NT2/D1 (cell line): ENCODE measurements around the gene NACC2.

Experiments used
- DNase-seq: peaks from one replicate; pipeline ENCODE4 v3.0.0-alpha.2; 2011; ENCODE audit warnings: low read depth, low spot score
- H3K27me3 ChIP-seq: 2 replicates; pipeline ENCODE4 v1.6.0; 2011; ENCODE audit warnings: mild to moderate bottlenecking; ENCODE audit not compliant: insufficient read length, insufficient read depth
- H3K36me3 ChIP-seq: 2 replicates; pipeline ENCODE4 v1.6.1; 2011; ENCODE audit warnings: mild to moderate bottlenecking, low read length, mixed read lengths; ENCODE audit not compliant: insufficient read depth, insufficient read length
- H3K4me1 ChIP-seq: 2 replicates; pipeline ENCODE4 v1.5.1; 2011; ENCODE audit not compliant: insufficient read depth, insufficient read length
- H3K4me3 ChIP-seq: 2 replicates; pipeline ENCODE4 v1.5.1; 2011; ENCODE audit warnings: low read depth; ENCODE audit not compliant: insufficient read length
- H3K9ac ChIP-seq: 2 replicates; pipeline ENCODE4 v1.6.0; 2011; ENCODE audit warnings: low read depth; ENCODE audit not compliant: insufficient read length
- H3K9me3 ChIP-seq: 2 replicates; pipeline ENCODE4 v1.5.1; 2011; ENCODE audit warnings: mild to moderate bottlenecking, low read length; ENCODE audit not compliant: insufficient read depth
- SUZ12 ChIP-seq: IDR thresholded peaks from 2 replicates; pipeline ENCODE4 v1.6.1; 2011; ENCODE audit not compliant: insufficient read length, insufficient read depth; ENCODE audit errors: extremely low read depth
- YY1 ChIP-seq: IDR thresholded peaks from 2 replicates; pipeline ENCODE4 v1.6.1; 2011; ENCODE audit not compliant: insufficient read length, insufficient read depth
- ZNF274 ChIP-seq: IDR thresholded peaks from 2 replicates; pipeline ENCODE4 v1.6.1; 2011; ENCODE audit warnings: mild to moderate bottlenecking, low read depth, low read length

The NACC2 gene

DNA sequence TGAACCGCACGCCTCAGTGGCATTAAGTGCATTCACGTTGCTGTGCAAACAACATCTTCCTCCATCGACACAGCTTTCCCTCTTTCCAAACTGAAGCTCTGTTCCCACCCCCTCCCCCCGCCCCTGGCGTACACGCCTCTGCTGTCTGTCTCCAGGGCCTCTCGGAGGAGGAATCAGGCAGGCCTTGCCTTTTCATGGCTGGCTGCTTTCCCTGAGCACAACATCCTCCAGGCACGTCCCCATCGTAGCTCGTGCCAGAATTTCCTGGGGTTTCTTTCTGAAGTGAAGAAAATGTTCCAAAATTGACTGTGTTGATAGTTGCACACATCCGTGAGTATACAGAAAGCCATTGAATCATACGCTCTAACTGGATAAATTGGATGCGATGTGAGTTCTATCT is 45.9 kb upstream of the NACC2 start:
- Histone ChIP-seq H3K27me3 (peaks cover under 1% of the 10 kb centered on the region), H3K9ac (no peak overlapping the region), H3K4me1 (peaks cover 29% of the 10 kb centered on the region), H3K36me3 (no peaks in the 10 kb centered on the region), H3K4me3 (no peak overlapping the region), H3K9me3 (no peaks in the 10 kb centered on the region)
- no peak for TF ChIP-seq YY1
- no peak for TF ChIP-seq ZNF274
- no peak for TF ChIP-seq SUZ12
- no peak for DNase-seq

DNA sequence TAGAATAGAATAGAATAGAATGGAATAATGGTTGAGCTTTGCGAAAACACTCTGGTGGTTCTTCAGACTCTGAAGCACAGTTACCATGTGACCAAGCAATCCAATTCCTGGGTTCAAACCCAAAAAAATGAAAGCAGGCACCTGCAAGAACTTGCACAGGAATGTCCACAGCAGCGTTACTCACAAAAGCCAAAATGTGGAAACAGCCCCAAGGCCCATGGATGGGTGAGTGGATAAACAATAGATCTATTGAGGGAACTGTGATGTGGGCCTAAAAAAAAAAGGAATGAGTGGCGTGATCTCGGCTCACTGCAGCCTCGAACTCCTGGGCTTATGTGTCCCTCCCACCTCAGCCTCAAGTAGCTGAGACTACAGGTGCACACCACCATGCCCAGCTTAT is 45.0 kb upstream of the NACC2 start:
- Histone ChIP-seq H3K4me3 (no peak overlapping the region), H3K27me3 (peaks cover 4% of the 10 kb centered on the region), H3K4me1 (peaks cover 28% of the 10 kb centered on the region), H3K36me3 (no peaks in the 10 kb centered on the region), H3K9me3 (no peaks in the 10 kb centered on the region), H3K9ac (no peak overlapping the region)
- DNase-seq: no peak
- TF ChIP-seq ZNF274: no peak
- no peak for TF ChIP-seq SUZ12
- no peak for TF ChIP-seq YY1

DNA sequence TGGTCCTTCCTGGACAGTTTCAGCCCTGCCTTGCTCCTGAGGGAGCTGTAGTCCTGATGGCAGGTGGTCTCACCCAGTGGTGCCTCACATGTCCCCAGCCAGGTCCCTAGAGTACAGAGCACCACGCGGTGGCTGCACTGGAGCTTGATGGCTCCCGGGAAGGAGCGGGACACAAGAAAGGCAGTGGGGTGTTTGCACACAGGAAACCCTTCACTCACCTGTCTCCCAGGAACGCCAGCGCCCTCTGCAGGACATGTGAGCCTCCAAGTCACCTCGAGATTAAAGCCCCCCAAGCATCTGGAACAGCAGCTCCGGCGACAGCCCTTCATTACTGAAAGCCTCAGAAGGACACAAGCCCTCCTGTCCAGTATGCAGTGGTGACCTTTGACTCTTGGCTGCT is 43.5 kb upstream of the NACC2 start:
- no peak overlapping the region for H3K4me3 ChIP-seq
- TF ChIP-seq SUZ12 (no peak), ZNF274 (no peak), YY1 (no peak)
- no peaks in the 10 kb centered on the region for H3K9me3 ChIP-seq
- no peaks in the 10 kb centered on the region for H3K36me3 ChIP-seq
- H3K4me1 ChIP-seq: peaks cover 29% of the 10 kb centered on the region
- DNase-seq: peak; percentile 77
- H3K27me3 ChIP-seq: peaks cover 14% of the 10 kb centered on the region
- H3K9ac ChIP-seq: no peak overlapping the region

DNA sequence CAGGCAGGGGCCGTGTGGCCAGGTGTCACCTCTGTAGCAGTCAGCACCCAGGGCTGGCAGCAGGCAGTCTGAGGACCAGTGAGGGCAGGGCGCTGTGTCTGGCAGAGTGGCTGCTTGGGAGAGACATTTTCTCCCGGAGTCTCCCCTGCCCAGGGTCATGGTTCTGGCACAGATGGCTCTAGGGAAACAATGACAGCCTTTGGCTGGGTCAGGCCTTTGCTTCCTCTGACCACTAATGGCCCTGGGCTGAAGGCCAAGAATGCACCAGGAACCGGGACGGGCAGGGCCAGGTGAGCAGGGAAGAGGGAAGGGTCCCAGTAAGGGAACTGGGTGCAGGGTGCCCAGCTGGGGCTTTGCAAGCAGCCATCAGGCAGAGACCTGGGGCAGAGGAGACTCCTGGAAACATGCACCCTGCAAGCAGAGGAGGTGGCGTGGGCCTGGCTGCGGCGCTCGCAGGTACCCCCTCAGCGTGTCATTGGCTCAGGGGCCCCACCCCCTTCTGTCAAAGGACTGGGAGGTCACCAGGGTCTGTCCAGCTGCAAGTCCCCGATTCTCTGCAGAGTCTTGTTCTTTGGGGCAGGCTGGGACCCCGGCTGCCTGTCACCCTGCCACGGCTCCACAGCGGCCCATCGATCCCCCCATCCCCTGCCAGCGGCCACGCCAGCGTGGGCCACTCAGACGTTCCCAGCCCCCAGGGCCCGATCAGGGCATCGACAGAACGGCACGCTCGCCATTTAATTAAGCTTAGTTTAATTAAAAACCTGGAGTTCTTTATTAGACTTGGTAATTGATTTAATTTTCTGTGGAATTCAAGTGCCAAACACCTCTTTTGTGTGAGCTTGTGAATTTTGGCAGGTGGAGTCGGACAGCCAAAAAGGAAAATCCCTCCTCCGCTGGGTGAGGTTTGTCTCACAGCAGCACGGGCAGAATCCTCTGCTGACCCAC is 42.5 kb upstream of the NACC2 start:
- DNase-seq: no peak
- no peak overlapping the region for H3K9ac ChIP-seq
- H3K4me3 ChIP-seq: no peak overlapping the region
- TF ChIP-seq SUZ12 (no peak), ZNF274 (no peak), YY1 (no peak)
- H3K27me3 ChIP-seq: peaks cover 16% of the 10 kb centered on the region
- H3K36me3 ChIP-seq: no peaks in the 10 kb centered on the region
- no peaks in the 10 kb centered on the region for H3K9me3 ChIP-seq
- H3K4me1 ChIP-seq: peaks cover 25% of the 10 kb centered on the region

DNA sequence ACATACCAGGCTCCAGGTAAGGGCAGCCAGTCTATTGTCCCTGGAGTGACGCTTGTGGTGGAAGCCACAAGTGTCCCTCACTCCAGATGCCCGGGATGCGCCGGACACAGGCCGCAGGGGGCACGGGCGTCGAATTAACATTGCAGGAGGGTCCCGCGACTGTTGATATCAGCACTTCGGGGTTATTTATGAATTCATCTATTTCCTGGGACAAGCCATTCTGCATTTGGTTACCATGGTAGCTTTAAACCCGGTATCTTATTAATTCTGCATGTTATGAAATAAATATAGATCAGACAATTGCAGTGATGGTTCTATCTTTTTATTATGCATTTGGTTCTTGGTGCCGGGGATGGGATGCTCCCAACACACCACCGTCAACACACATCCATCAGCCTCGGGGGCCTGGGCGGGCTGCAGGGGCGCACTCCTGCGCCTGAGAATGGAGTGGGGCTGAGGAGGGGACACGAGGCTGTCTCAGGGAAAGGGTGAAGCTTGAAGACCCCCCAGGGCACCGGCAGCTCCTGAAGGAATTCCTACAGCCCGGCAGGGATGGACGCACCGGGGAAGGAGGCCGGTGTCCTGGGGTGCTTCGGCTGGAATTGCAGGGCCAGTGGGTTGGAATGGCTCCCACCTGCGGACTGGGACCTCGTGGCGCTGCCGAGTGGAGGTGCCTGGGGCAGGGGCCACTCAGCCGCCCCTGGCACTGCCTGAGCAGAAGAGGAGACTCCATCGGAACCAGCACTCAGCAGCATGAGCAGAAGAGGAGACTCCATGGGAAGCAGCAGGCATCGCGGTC is 41.2 kb upstream of the NACC2 start:
- TF ChIP-seq ZNF274: no peak
- no peak for TF ChIP-seq SUZ12
- no peak for TF ChIP-seq YY1
- Histone ChIP-seq H3K4me1 (peaks cover 30% of the 10 kb centered on the region), H3K9ac (peak overlapping the region; percentile 18), H3K9me3 (no peaks in the 10 kb centered on the region), H3K4me3 (no peak overlapping the region), H3K36me3 (no peaks in the 10 kb centered on the region), H3K27me3 (peaks cover 16% of the 10 kb centered on the region)
- DNase-seq: no peak

DNA sequence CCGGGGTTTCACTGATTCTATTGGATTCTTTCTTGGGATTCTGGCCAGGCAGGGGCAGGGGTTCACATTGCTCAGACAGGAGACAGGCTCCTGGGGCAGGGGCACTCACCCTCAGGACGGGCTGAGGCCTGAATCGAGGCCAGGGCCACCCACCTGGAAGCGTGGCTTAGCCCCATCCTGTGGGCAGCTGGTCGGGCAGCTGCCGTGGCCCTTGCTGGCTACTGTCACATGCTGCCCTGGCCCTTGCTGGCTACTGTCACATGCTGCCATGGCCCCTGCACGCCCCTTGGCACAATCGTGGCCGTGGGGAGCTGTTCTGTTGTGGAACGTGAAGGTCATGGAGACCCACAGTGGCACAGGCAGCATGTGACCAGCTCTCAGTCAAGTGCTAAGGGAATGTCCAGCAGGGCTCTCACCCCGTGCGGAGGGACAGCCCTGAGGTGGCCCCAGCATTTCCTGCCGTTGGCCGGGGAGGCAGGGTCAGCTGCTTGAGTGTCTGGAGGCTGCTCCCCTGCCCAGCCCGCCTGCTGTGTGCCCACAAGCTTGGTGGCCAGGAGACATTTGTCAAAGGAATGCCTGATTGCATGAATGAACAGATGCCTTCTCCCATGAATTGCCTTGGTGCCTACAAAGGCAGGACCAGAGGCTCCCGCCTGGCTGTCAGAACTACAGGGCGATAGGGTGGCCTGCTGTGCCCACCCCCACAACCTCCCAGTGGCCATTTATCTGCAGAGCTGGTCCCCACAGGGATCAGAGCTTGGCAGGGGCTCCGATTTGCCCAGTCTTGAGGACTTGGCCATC is 40.4 kb upstream of the NACC2 start:
- H3K36me3 ChIP-seq: no peaks in the 10 kb centered on the region
- no peak for TF ChIP-seq ZNF274
- no peak for TF ChIP-seq YY1
- TF ChIP-seq SUZ12: no peak
- no peaks in the 10 kb centered on the region for H3K9me3 ChIP-seq
- H3K4me1 ChIP-seq: peaks cover 27% of the 10 kb centered on the region
- H3K4me3 ChIP-seq: no peak overlapping the region
- peaks cover 16% of the 10 kb centered on the region for H3K27me3 ChIP-seq
- peak overlapping the region; percentile 18 for H3K9ac ChIP-seq
- DNase-seq: no peak

DNA sequence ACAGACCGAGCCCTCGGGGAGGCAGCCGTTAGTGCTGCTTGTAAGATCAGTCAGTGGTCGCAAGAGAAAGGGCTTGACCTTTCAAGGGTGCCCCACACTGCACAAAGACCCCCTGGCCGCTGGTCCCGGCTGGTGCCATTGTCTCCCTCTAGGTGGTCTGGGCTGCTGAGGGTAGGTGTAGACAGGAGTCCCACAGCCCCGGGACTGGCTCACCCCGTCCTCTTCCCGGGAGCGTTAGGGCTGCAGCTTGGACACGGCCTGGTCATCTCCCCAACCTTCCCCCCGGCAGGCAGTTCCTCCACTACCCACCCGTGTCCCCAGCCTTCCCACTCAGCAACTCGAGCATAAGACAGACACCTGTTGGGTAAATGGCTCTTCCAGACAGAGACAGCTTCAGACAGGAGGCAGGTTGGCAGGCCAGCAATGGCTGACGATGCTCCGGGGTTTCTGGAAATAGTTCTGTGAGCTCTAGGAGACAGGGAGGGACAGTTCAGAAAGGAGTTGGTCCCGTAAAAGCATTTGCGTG is 38.9 kb upstream of the NACC2 start:
- H3K9me3 ChIP-seq: no peaks in the 10 kb centered on the region
- peak overlapping the region; percentile 80 for H3K9ac ChIP-seq
- H3K36me3 ChIP-seq: no peaks in the 10 kb centered on the region
- peak overlapping the region; percentile 41 for H3K4me3 ChIP-seq
- no peak for DNase-seq
- TF ChIP-seq YY1 (no peak), ZNF274 (no peak), SUZ12 (no peak)
- H3K4me1 ChIP-seq: peaks cover 32% of the 10 kb centered on the region
- peaks cover 16% of the 10 kb centered on the region for H3K27me3 ChIP-seq
